A549 (cell line): Measurements from ENCODE around the gene BRF1. TPM values are rescaled to one million over a fixed set of nuclear protein-coding genes. Genes with fewer than 3 reads are reported as not detected.
"Not testable (repeated sequence)": the region's sequence is repeated elsewhere in the genome, so short reads cannot be mapped to it uniquely, and the experiment has no call there.

Experiments used
- ATAC-seq, 2 experiments: fragments of 200-7000 bp in 1 of 2; fragments of >200 bp in 1 of 2; cut with Nextera tagmentation in 1 of 2; cut with Tn5 transposase in 1 of 2; 3 replicates each; pipeline versions ENCODE4 v1.8.0 to v1.9.1; 2018 to 2020; ENCODE audit warnings: mild to moderate bottlenecking in 1 of 2, moderate library complexity in 1 of 2
- CTCF ChIA-PET: fragments of 300-600 bp; sonication (Branson Sonifier 250); formaldehyde crosslinking; extraction: SDS; loops from one replicate; lab custom pipeline; 2021; ENCODE audit warnings: antibody characterized with exemption, inconsistent platforms; lab: Yijun Ruan, JAX
- POLR2A ChIA-PET: fragments of 350-600 bp; formaldehyde crosslinking; extraction: SDS; loops from one replicate; lab custom pipeline; 2021; ENCODE audit warnings: antibody characterized with exemption, inconsistent platforms; lab: Yijun Ruan, JAX
- DNase-seq, 2 experiments: peaks; one replicate each; pipeline versions ENCODE4 v3.0.0 to v3.0.0-alpha.2; 2011 to 2016; ENCODE audit warnings: low read depth in 1 of 2, low spot score in 1 of 2
- FAIRE-seq: peaks from 2 replicates; lab custom pipeline; 2011; peaks lifted over from hg19 to GRCh38; lab: Jason Lieb, UNC
- H3K27ac ChIP-seq, 2 experiments: fragments of >200 bp; sonication (Bioruptor Twin); formaldehyde crosslinking; 3 replicates each; pipeline ENCODE4 v1.5.1; 2016 to 2017
- H3K4me1 ChIP-seq: fragments of >200 bp; sonication (Bioruptor Twin); formaldehyde crosslinking; 3 replicates; pipeline ENCODE4 v1.6.1; 2016
- H3K4me2 ChIP-seq: fragments of >200 bp; sonication (Bioruptor Twin); formaldehyde crosslinking; 3 replicates; pipeline ENCODE4 v1.6.1; 2016
- H3K4me3 ChIP-seq: fragments of >200 bp; sonication (Bioruptor Twin); formaldehyde crosslinking; 3 replicates; pipeline ENCODE4 v1.5.1; 2016
- H3K9me3 ChIP-seq: fragments of >200 bp; sonication (Bioruptor Twin); formaldehyde crosslinking; 3 replicates; pipeline ENCODE4 v1.6.1; 2016
- CBX2 ChIP-seq: fragments of 200-600 bp; sonication (generic); IDR thresholded peaks from 2 replicates; pipeline ENCODE4 v1.6.1; 2016; ENCODE audit warnings: low read depth, mild to moderate bottlenecking, borderline replicate concordance
- CEBPB ChIP-seq, 2 experiments: fragments of >200 bp in 1 of 2; sonication (Bioruptor Twin) in 1 of 2; formaldehyde crosslinking in 1 of 2; IDR thresholded peaks; 2 replicates each; pipeline ENCODE4 v1.6.1; 2012 to 2016
- FOSL2 ChIP-seq, 2 experiments: fragments of 450-650 bp in 1 of 2; fragments of >200 bp in 1 of 2; sonication (Bioruptor Twin) in 1 of 2; formaldehyde crosslinking; IDR thresholded peaks; 2 replicates each; pipeline versions ENCODE4 v1.5.0 to v1.6.1; 2016 to 2020; ENCODE audit warnings: mild to moderate bottlenecking in 1 of 2, moderate library complexity in 1 of 2
- FOXS1 ChIP-seq: fragments of 250-450 bp; sonication (Bioruptor Pico); IDR thresholded peaks from 2 replicates; pipeline ENCODE4 v1.5.0; 2020; ENCODE audit warnings: mild to moderate bottlenecking, moderate library complexity
- GATA3 ChIP-seq: IDR thresholded peaks from 2 replicates; pipeline ENCODE4 v1.6.1; 2012; ENCODE audit warnings: borderline replicate concordance
- HOXB5 ChIP-seq: fragments of 250-450 bp; sonication (Bioruptor Pico); IDR thresholded peaks from 2 replicates; pipeline ENCODE4 v1.5.0; 2020; ENCODE audit warnings: mild to moderate bottlenecking, moderate library complexity
- JUN ChIP-seq, 2 experiments: fragments of >200 bp; sonication (Bioruptor Twin); formaldehyde crosslinking; IDR thresholded peaks; 2 replicates in 1 of 2; 3 replicates in 1 of 2; pipeline ENCODE4 v1.6.1; 2016 to 2017
- KDM1A ChIP-seq: fragments of 200-600 bp; sonication (generic); IDR thresholded peaks from 2 replicates; pipeline ENCODE4 v1.6.1; 2016; ENCODE audit warnings: low read depth, mild to moderate bottlenecking
- MYC ChIP-seq: IDR thresholded peaks from 2 replicates; pipeline ENCODE4 v1.6.1; 2012; ENCODE audit warnings: mild to moderate bottlenecking, inconsistent platforms, low read length, improper control_type of control experiment, borderline replicate concordance
- PHF8 ChIP-seq: fragments of 200-600 bp; sonication (generic); IDR thresholded peaks from 2 replicates; pipeline ENCODE4 v1.6.1; 2016; ENCODE audit warnings: low read depth, mild to moderate bottlenecking, antibody characterized with exemption, moderate library complexity, borderline replicate concordance
- RCOR1 ChIP-seq: fragments of 150-350 bp; IDR thresholded peaks from 2 replicates; pipeline ENCODE4 v1.6.1; 2014; ENCODE audit warnings: antibody characterized with exemption, low read length, low read depth
- ZC3H11A ChIP-seq: fragments of 450-650 bp; IDR thresholded peaks from 2 replicates; pipeline ENCODE4 v1.6.1; 2014; ENCODE audit warnings: antibody characterized with exemption, mild to moderate bottlenecking
- WGBS: methylation state at CpG from one replicate; pipeline ENCODE4 v1.1.6; 2017; ENCODE audit errors: missing lambda C conversion rate; 5-methylcytosine and 5-hydroxymethylcytosine counted together
- polyA plus RNA-seq, 4 experiments: library from polyadenylated mRNA; depleted of rRNA in 3 of 4; stranded (reverse); fragments of >200 nt; fragmentation: RNase III in 1 of 4; extraction: RNeasy Plus Mini Kit Qiagen cat#74134 plus additional on column Dnase treatment in 1 of 4; gene quantifications; 2 replicates in 3 of 4; 3 replicates in 1 of 4; pipeline ENCODE4 v1.2.3, GENCODE V29; 2011 to 2017
- TF ChIP-seq, protein P1 (sequence below): fragments of 450-650 bp; IDR thresholded peaks from 2 replicates; pipeline ENCODE4 v1.6.1; 2014; ENCODE audit warnings: antibody characterized with exemption
- TF ChIP-seq, protein P2 (sequence below): fragments of >200 bp; sonication (Bioruptor Twin); formaldehyde crosslinking; IDR thresholded peaks from 3 replicates; pipeline ENCODE4 v1.6.1; 2016
- TF ChIP-seq, protein P3 (sequence below): IDR thresholded peaks from 2 replicates; pipeline ENCODE4 v1.6.1; 2012
- TF ChIP-seq, protein P4 (sequence below): fragments of 250-450 bp; sonication (Bioruptor Pico); IDR thresholded peaks from 2 replicates; pipeline ENCODE4 v1.5.0; 2020; ENCODE audit warnings: low read depth, mild to moderate bottlenecking, moderate library complexity

The BRF1 gene
- polyA plus RNA-seq, 2 of the 4 experiments (the other 2 are of a cell fraction) = 8.5 to 25.7 TPM

DNA sequence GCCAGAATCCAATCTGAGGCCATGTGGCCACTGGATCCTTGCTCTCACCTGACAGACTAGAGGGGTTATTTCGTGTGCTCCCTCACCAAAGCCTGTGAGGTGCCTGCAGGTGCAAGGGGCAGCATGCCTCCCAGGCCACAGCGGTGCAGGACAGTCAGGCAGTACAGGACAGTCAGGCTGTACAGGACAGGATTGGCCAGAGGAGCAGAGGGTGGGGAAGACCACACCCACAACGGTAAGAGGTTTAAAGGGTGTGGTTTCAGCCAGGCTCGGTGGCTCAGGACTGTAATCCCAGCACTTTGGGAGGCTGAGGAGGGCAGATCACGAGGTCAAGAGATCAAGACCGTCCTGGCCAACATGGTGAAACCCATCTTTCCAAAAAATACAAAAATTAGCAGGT is 3.1 kb upstream of the BRF1 start (continued):
- TF ChIP-seq, protein P1, sequence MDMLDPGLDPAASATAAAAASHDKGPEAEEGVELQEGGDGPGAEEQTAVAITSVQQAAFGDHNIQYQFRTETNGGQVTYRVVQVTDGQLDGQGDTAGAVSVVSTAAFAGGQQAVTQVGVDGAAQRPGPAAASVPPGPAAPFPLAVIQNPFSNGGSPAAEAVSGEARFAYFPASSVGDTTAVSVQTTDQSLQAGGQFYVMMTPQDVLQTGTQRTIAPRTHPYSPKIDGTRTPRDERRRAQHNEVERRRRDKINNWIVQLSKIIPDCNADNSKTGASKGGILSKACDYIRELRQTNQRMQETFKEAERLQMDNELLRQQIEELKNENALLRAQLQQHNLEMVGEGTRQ = no peak
- no peak for TF ChIP-seq FOXS1 (CRISPR knock-in tag)

DNA sequence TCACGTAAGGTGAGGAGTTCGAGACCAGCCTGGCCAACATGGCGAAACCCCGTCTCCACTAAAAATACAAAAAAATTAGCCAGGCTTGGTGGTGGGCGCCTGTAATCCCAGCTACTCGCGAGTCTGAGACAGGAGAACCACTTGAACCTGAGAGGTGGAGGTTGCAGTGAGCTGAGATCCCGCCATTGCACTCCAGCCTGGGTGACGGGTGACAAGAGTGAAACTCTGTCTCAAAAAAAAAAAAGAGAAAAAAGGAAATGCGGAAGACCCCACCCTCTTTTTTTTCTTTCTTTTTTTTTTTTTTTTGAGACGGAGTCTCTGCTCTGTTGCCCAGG is 1.1 kb upstream of the BRF1 start:
- H3K9me3 ChIP-seq, FAIRE-seq, H3K4me1 ChIP-seq, DNase-seq, ATAC-seq: not testable (repeated sequence)
- H3K4me2 ChIP-seq = peak overlapping the region; percentile 80
- H3K27ac ChIP-seq = peak overlapping the region in 1 of 2 experiments; percentile 98; a peak in 4 of 6 replicates
- WGBS = 85% methylated on average over 11 of the region's 11 CpGs
- ChIA-PET POLR2A (interaction anchor here (1.0 to 1.5 kb wide), 4 partner anchors 8 to 215 kb away, joined by 3 to 38 read pairs (median 4); partner anchors contain the start of gene PACS2), CTCF (interaction anchor here (0.7 to 1.2 kb wide), 2 partner anchors 8 to 15 kb away, joined by 4 to 6 read pairs; no protein-coding TSS in a partner anchor)
- peak overlapping the region; percentile 99 for H3K4me3 ChIP-seq

GRCh38 chr14:105301103-105301914 is 508 bp upstream of the BRF1 start:
- DNase-seq = peak; percentile 88 to 97
- no peak for FAIRE-seq
- no peaks in the 10 kb centered on the region for H3K9me3 ChIP-seq
- ChIA-PET POLR2A (interaction anchor here (0.6 to 1.8 kb wide), 23 partner anchors 8 to 621 kb away, joined by 3 to 38 read pairs (median 4); partner anchors contain the start of genes BTBD6, NUDT14 and PACS2), CTCF (interaction anchor here (1.0 to 1.3 kb wide), 3 partner anchors 9 to 106 kb away, joined by 3 to 6 read pairs (median 3); no protein-coding TSS in a partner anchor)
- peak overlapping the region; percentile 99 for H3K4me3 ChIP-seq
- H3K4me2 ChIP-seq = peak overlapping the region; percentile 80
- 9% methylated on average over 26 of the region's 65 CpGs for WGBS
- peak overlapping the region; percentile 96 to 98 for H3K27ac ChIP-seq
- peak; percentile 88 to 91 for ATAC-seq
- H3K4me1 ChIP-seq = 0 out of 3 replicates have a peak, but pooled peaks cover 3% of the 10 kb centered on the region
- TF ChIP-seq PHF8 (peak; percentile 82; the same call in 1 of the 2 replicates), JUN (IDR thresholded peaks at IDR 0.05) (peak in 1 of 2 experiments; percentile 62; a peak in 1 of 5 replicates), FOSL2 (IDR thresholded peaks at IDR 0.05) (no peak), FOSL2 (CRISPR knock-in tag; IDR thresholded peaks at IDR 0.05) (peak; percentile 25; the same call in 1 of the 2 replicates), RCOR1 (no peak)
- TF ChIP-seq, protein P2, sequence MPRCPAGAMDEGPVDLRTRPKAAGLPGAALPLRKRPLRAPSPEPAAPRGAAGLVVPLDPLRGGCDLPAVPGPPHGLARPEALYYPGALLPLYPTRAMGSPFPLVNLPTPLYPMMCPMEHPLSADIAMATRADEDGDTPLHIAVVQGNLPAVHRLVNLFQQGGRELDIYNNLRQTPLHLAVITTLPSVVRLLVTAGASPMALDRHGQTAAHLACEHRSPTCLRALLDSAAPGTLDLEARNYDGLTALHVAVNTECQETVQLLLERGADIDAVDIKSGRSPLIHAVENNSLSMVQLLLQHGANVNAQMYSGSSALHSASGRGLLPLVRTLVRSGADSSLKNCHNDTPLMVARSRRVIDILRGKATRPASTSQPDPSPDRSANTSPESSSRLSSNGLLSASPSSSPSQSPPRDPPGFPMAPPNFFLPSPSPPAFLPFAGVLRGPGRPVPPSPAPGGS = 0 out of 3 replicates have a peak, but pooled peaks have one; percentile 15

- no peak for DNase-seq
Observed at GRCh38 chr14:105299654-105300541, 903 bp downstream of the BRF1 start.

DNA sequence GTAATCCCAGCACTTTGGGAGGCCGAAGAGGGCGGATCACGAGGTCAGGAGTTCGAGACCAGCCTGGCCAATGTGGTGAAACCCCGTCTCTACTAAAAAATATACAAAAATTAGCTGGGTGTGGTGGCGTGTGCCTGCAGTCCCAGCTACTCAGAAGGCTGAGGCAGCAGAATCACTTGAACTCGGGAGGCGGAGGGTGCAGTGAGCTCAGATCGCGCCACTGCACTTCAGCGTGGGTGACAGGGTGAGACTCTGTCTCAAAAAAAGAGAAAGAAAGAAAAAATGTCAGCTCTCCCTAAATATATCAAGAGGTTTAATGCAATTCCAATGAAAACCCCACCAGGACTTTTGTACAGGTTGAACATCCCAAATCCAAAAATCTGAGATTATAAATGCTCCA is 3.5 kb downstream of the BRF1 start:
- FAIRE-seq, H3K9me3 ChIP-seq, DNase-seq, H3K4me1 ChIP-seq, POLR2A ChIA-PET, H3K27ac ChIP-seq, H3K4me3 ChIP-seq, ATAC-seq, H3K4me2 ChIP-seq: not testable (repeated sequence)
- CTCF ChIA-PET = interaction anchor here (0.7 to 1.7 kb wide), 7 partner anchors 10 to 211 kb away, joined by 3 to 5 read pairs (median 3); no protein-coding TSS in a partner anchor
- 94% methylated on average over 11 of the region's 11 CpGs for WGBS

More at GRCh38 chr14:105299654-105300541, 903 bp downstream of the BRF1 start:
- 9% methylated on average over 36 of the region's 54 CpGs for WGBS
- H3K4me2 ChIP-seq = peak overlapping the region; percentile 80
- 0 out of 3 replicates have a peak, but pooled peaks cover 3% of the 10 kb centered on the region for H3K4me1 ChIP-seq
- no peak for FAIRE-seq
- CTCF ChIA-PET = interaction anchor here (1.3 to 1.8 kb wide), 2 partner anchors 11 to 48 kb away, joined by 3 to 5 read pairs; no protein-coding TSS in a partner anchor
- TF ChIP-seq, protein P3, sequence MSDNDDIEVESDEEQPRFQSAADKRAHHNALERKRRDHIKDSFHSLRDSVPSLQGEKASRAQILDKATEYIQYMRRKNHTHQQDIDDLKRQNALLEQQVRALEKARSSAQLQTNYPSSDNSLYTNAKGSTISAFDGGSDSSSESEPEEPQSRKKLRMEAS = peak; percentile 42; the same call in 1 of the 2 replicates
- TF ChIP-seq HOXB5 (no peak), CEBPB (IDR thresholded peaks at IDR 0.05) (no peak), CBX2 (no peak), GATA3 (no peak), KDM1A (no peak), MYC (no peak), ZC3H11A (no peak)
- TF ChIP-seq, protein P4, sequence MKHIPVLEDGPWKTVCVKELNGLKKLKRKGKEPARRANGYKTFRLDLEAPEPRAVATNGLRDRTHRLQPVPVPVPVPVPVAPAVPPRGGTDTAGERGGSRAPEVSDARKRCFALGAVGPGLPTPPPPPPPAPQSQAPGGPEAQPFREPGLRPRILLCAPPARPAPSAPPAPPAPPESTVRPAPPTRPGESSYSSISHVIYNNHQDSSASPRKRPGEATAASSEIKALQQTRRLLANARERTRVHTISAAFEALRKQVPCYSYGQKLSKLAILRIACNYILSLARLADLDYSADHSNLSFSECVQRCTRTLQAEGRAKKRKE (CRISPR knock-in tag) = no peak
- H3K4me3 ChIP-seq = peak overlapping the region; percentile 99
- POLR2A ChIA-PET = interaction anchor here (1.1 to 1.8 kb wide), 2 partner anchors 11 to 190 kb away, joined by 5 to 6 read pairs; no protein-coding TSS in a partner anchor
- no peaks in the 10 kb centered on the region for H3K9me3 ChIP-seq
- peak; percentile 7 to 28 for ATAC-seq
- H3K27ac ChIP-seq = peak overlapping the region; percentile 96 to 98
